GM13977 (cell line): ENCODE data around the gene SIX5.
"Not testable (repeated sequence)": the region's sequence is repeated elsewhere in the genome, so short reads cannot be mapped to it uniquely, and the experiment has no call there.

Source experiments
- DNase-seq: peaks from one replicate; pipeline ENCODE4 v3.0.0; 2012; ENCODE audit warnings: low spot score
- in situ Hi-C: fragments of 300-500 bp; cut with MboI; formaldehyde crosslinking; loops from one replicate; pipeline ENCODE4 v1.12.0; 2022; ENCODE audit warnings: low sequenced_read_pairs, low pct_unique_long_range_greater_than_20kb, mixed read lengths, inconsistent platforms; ENCODE audit not compliant: unreplicated experiment
- TF ChIP-seq, protein P1 (sequence below): IDR thresholded peaks from 2 replicates; pipeline ENCODE4 v1.5.1; 2012; ENCODE audit warnings: mild to moderate bottlenecking, control low read depth; ENCODE audit not compliant: insufficient read depth; ENCODE audit errors: extremely low read depth, missing control alignments

SIX5 gene

GRCh38 chr19:45761714-45762113 is 7.3 kb downstream of the SIX5 start:
- TF ChIP-seq, protein P1, sequence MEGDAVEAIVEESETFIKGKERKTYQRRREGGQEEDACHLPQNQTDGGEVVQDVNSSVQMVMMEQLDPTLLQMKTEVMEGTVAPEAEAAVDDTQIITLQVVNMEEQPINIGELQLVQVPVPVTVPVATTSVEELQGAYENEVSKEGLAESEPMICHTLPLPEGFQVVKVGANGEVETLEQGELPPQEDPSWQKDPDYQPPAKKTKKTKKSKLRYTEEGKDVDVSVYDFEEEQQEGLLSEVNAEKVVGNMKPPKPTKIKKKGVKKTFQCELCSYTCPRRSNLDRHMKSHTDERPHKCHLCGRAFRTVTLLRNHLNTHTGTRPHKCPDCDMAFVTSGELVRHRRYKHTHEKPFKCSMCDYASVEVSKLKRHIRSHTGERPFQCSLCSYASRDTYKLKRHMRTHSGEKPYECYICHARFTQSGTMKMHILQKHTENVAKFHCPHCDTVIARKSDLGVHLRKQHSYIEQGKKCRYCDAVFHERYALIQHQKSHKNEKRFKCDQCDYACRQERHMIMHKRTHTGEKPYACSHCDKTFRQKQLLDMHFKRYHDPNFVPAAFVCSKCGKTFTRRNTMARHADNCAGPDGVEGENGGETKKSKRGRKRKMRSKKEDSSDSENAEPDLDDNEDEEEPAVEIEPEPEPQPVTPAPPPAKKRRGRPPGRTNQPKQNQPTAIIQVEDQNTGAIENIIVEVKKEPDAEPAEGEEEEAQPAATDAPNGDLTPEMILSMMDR: no peak
- DNase-seq: no peak
- in situ Hi-C loops: no loop called here

GRCh38 chr19:45758921-45759320 is 10.1 kb downstream of the SIX5 start:
- TF ChIP-seq, protein P1: no peak
- DNase-seq: no peak
- in situ Hi-C loops: no loop called here

GRCh38 chr19:45757695-45758094 is 11.4 kb downstream of the SIX5 start:
- TF ChIP-seq, protein P1: no peak
- DNase-seq: no peak
- in situ Hi-C loops: no loop called here

DNA sequence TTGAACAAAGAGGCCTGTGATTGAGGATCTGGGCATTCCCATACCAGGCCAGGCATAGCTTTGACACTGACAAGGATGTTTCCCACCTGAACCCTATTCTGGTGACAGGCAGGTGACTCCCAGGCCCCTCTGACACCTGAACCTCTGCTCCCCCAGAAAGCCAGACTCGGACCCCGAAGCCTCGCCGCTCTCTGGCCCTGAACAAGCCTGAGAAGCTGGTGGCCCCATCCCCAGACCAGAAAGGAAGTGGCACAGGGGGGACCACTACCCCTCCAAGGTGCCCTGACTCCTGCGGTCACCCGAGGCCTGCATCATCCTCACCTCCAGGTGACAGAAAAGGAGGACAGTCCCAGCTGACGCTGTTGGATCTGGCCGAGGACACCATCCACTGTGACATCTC is 14.7 kb downstream of the SIX5 start:
- in situ Hi-C loops: no loop called here
- no peak for DNase-seq
- TF ChIP-seq, protein P1: no peak

GRCh38 chr19:45753548-45753947 is 15.5 kb downstream of the SIX5 start:
- no peak for DNase-seq
- in situ Hi-C loops: no loop called here

DNA sequence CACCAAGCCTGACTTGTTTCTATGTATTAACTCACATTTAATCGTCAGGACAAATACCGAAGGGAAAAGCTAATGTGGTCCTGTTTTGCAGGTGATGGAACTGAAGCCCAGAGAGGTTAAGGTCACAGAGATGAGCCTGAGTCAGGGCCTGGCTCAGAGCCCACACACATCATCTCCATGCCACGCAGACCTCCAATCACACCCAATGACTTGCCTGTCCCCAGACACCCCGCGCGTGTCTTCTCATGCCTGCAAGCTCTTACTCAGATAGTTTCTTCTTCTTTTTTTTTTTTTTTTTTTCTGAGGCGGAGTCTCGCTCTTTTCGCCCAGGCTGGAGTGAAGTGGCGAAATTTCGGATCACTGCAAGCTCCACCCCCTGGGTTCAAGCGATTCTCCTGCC is 16.4 kb downstream of the SIX5 start:
- DNase-seq: no peak
- TF ChIP-seq, protein P1: no peak
- in situ Hi-C loops: no loop called here

More at GRCh38 chr19:45753548-45753947, 15.5 kb downstream of the SIX5 start:
- TF ChIP-seq, protein P1: peak; percentile 9

- in situ Hi-C loops: not testable (repeated sequence)
Measured at GRCh38 chr19:45751483-45751882, 17.6 kb downstream of the SIX5 start.

More at GRCh38 chr19:45751483-45751882, 17.6 kb downstream of the SIX5 start:
- not testable (repeated sequence) for DNase-seq
